PC-3 (cell line): ENCODE data around the gene PTPRD. TPM values are rescaled to one million over a fixed set of nuclear protein-coding genes. Genes with fewer than 3 reads are reported as not detected.

Experiments used
- ATAC-seq: fragments of 200-7000 bp; cut with Tn5 transposase; 2 replicates; pipeline ENCODE4 v1.9.1; 2020; ENCODE audit warnings: mild to moderate bottlenecking, moderate library complexity
- BruUV-seq: library from RNA; stranded (reverse); fragments of 400-500 nt; replicated peaks from 2 replicates; lab custom pipeline; 2021; lab: Mats Ljungman, UMichigan
- CTCF ChIA-PET: fragments of 300-600 bp; sonication (Branson Sonifier 250); formaldehyde crosslinking; loops from one replicate; lab custom pipeline; 2022; ENCODE audit warnings: antibody characterized with exemption; lab: Charles Lee
- POLR2A ChIA-PET: fragments of 300-600 bp; sonication (Branson Sonifier 250); formaldehyde crosslinking; loops from one replicate; lab custom pipeline; 2022; ENCODE audit warnings: antibody characterized with exemption; ENCODE audit not compliant: unreplicated experiment; lab: Charles Lee
- DNase-seq: peaks from one replicate; pipeline ENCODE4 v3.0.0-alpha.2; 2015
- H2AFZ ChIP-seq: fragments of 300-600 bp; sonication (generic); 2 replicates; pipeline ENCODE4 v1.6.0; 2016; ENCODE audit warnings: antibody characterized with exemption, low read length
- H3F3A ChIP-seq: fragments of 300-600 bp; sonication (generic); one replicate; pipeline ENCODE4 v1.6.0; 2017; ENCODE audit warnings: antibody characterized with exemption, low read length, control low read depth, mild to moderate bottlenecking; ENCODE audit not compliant: unreplicated experiment
- H3K27ac ChIP-seq: fragments of 300-600 bp; sonication (generic); 2 replicates; pipeline ENCODE4 v1.5.1; 2016; ENCODE audit warnings: mild to moderate bottlenecking, low read length
- H3K27me3 ChIP-seq: fragments of 300-600 bp; sonication (generic); 2 replicates; pipeline ENCODE4 v1.6.1; 2016; ENCODE audit warnings: low read length, mixed read lengths
- H3K36me3 ChIP-seq: fragments of 300-600 bp; sonication (generic); 2 replicates; pipeline ENCODE4 v1.6.1; 2016; ENCODE audit warnings: low read depth, mixed run types, low read length, mixed read lengths
- H3K4me1 ChIP-seq: fragments of 300-600 bp; sonication (generic); 2 replicates; pipeline ENCODE4 v1.5.1; 2016; ENCODE audit warnings: low read length; ENCODE audit not compliant: insufficient read depth
- H3K4me2 ChIP-seq: fragments of 300-600 bp; sonication (generic); 2 replicates; pipeline ENCODE4 v1.6.0; 2016; ENCODE audit warnings: low read length
- H3K4me3 ChIP-seq: fragments of 300-600 bp; sonication (generic); 2 replicates; pipeline ENCODE4 v1.5.1; 2016; ENCODE audit warnings: mild to moderate bottlenecking, low read length, mixed read lengths
- H3K79me2 ChIP-seq: fragments of 300-600 bp; sonication (generic); 2 replicates; pipeline ENCODE4 v1.6.1; 2017; ENCODE audit warnings: low read length, mixed read lengths
- H3K9ac ChIP-seq: fragments of 300-600 bp; sonication (generic); 2 replicates; pipeline ENCODE4 v1.6.0; 2016; ENCODE audit warnings: mild to moderate bottlenecking, low read length
- H3K9me2 ChIP-seq: fragments of 300-600 bp; sonication (generic); replicated peaks from 2 replicates; pipeline ENCODE4 v1.6.1; 2016; ENCODE audit warnings: mixed run types, low read length, mixed read lengths
- H3K9me3 ChIP-seq: fragments of 300-600 bp; sonication (generic); 2 replicates; pipeline ENCODE4 v1.6.1; 2016; ENCODE audit warnings: low read length, mixed read lengths
- H4K20me1 ChIP-seq: fragments of 300-600 bp; sonication (generic); 2 replicates; pipeline ENCODE4 v1.6.1; 2016; ENCODE audit warnings: low read length, mixed read lengths
- EZH2 ChIP-seq: fragments of 300-600 bp; sonication (generic); IDR thresholded peaks from one replicate; pipeline ENCODE4 v1.6.1; 2017; ENCODE audit warnings: antibody characterized with exemption, mild to moderate bottlenecking, low read length; ENCODE audit not compliant: unreplicated experiment
- EZH2phosphoT487 ChIP-seq: fragments of 300-600 bp; sonication (generic); IDR thresholded peaks from 2 replicates; pipeline ENCODE4 v1.6.1; 2018; ENCODE audit warnings: mild to moderate bottlenecking, antibody characterized with exemption, low read length, borderline replicate concordance
- intact Hi-C: fragments of 100-400 bp; cut with micrococcal nuclease; formaldehyde crosslinking; loops from 2 replicates; pipeline ENCODE4 v1.9.0; 2023
- total RNA-seq: library from RNA; depleted of rRNA; stranded (reverse); fragments of >200 nt; gene quantifications from 2 replicates; pipeline ENCODE4 v1.2.3, GENCODE V29; 2014
- TF ChIP-seq, protein P1 (sequence below): fragments of 300-600 bp; sonication (generic); conservative IDR thresholded peaks from 2 replicates; pipeline ENCODE4 v1.5.1; 2017; ENCODE audit warnings: antibody characterized with exemption, low read depth, mild to moderate bottlenecking, low read length

PTPRD gene
- total RNA-seq, 1 experiment from 2014 or later, result not detected

GRCh38 chr9:9904041-9904440 lies 708.8 kb downstream of the PTPRD start:
- no peak for DNase-seq
- no TSS peak for BruUV-seq

DNA sequence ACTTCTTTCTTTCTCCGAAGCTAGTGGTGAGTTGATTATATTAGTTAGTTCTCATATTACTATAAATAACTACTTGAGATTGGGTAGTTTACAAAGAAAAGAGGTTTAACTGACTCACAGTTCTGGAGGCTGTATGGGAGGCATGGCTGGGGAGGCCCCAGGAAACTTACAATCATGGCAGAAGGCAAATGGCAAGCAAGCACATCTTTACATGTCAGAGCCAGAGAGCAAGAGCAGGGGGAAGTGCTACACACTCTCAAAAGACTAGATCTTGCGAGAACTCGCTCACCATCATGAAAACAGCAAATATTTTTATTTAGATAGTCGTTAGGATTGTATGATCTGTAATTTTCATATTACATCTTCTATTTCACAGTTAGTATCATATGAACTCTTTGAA lies 711.2 kb downstream of the PTPRD start:
- Histone ChIP-seq H3K36me3 (no peaks in the 10 kb centered on the region), H3K9me2 (no peaks in the 10 kb centered on the region), H3F3A (no peaks in the 10 kb centered on the region), H3K9ac (no peak overlapping the region), H4K20me1 (no peaks in the 10 kb centered on the region), H3K27ac (no peak overlapping the region), H3K9me3 (no peaks in the 10 kb centered on the region), H3K4me1 (no peaks in the 10 kb centered on the region), H2AFZ (no peak overlapping the region), H3K79me2 (no peaks in the 10 kb centered on the region), H3K4me3 (no peak overlapping the region), H3K27me3 (no peaks in the 10 kb centered on the region), H3K4me2 (no peak overlapping the region)
- no peak for ATAC-seq
- BruUV-seq, result no TSS peak
- ChIA-PET CTCF (no interaction called here), POLR2A (no interaction called here)
- DNase-seq, result no peak
- intact Hi-C loops, result no loop called here
- TF ChIP-seq EZH2 (no peak), EZH2phosphoT487 (no peak)
- TF ChIP-seq, protein P1, sequence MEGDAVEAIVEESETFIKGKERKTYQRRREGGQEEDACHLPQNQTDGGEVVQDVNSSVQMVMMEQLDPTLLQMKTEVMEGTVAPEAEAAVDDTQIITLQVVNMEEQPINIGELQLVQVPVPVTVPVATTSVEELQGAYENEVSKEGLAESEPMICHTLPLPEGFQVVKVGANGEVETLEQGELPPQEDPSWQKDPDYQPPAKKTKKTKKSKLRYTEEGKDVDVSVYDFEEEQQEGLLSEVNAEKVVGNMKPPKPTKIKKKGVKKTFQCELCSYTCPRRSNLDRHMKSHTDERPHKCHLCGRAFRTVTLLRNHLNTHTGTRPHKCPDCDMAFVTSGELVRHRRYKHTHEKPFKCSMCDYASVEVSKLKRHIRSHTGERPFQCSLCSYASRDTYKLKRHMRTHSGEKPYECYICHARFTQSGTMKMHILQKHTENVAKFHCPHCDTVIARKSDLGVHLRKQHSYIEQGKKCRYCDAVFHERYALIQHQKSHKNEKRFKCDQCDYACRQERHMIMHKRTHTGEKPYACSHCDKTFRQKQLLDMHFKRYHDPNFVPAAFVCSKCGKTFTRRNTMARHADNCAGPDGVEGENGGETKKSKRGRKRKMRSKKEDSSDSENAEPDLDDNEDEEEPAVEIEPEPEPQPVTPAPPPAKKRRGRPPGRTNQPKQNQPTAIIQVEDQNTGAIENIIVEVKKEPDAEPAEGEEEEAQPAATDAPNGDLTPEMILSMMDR, result no peak

More at GRCh38 chr9:9904041-9904440, 708.8 kb downstream of the PTPRD start:
- no peaks in the 10 kb centered on the region for H3K4me1 ChIP-seq
- H3K9ac ChIP-seq, result no peak overlapping the region
- POLR2A ChIA-PET, result no interaction called here
- no peak overlapping the region for H3K27ac ChIP-seq
- intact Hi-C loops, result no loop called here
- H3K36me3 ChIP-seq, result no peaks in the 10 kb centered on the region
- no peak overlapping the region for H3K4me3 ChIP-seq
- no peak for TF ChIP-seq EZH2
- TF ChIP-seq EZH2phosphoT487, result no peak
- TF ChIP-seq, protein P1, result no peak
- H4K20me1 ChIP-seq, result no peaks in the 10 kb centered on the region
- H3F3A ChIP-seq, result no peaks in the 10 kb centered on the region
- CTCF ChIA-PET, result no interaction called here
- H3K9me2 ChIP-seq, result no peaks in the 10 kb centered on the region
- no peaks in the 10 kb centered on the region for H3K27me3 ChIP-seq
- H3K9me3 ChIP-seq, result no peaks in the 10 kb centered on the region
- H2AFZ ChIP-seq, result no peak overlapping the region
- H3K79me2 ChIP-seq, result no peaks in the 10 kb centered on the region
- no peak for ATAC-seq
- no peak overlapping the region for H3K4me2 ChIP-seq

GRCh38 chr9:9893837-9894236 lies 719.0 kb downstream of the PTPRD start:
- no peak for DNase-seq
- H3K36me3 ChIP-seq, result no peaks in the 10 kb centered on the region

More at GRCh38 chr9:9893837-9894236, 719.0 kb downstream of the PTPRD start:
- H3F3A ChIP-seq, result no peaks in the 10 kb centered on the region
- H2AFZ ChIP-seq, result no peak overlapping the region
- no peaks in the 10 kb centered on the region for H4K20me1 ChIP-seq
- no peak overlapping the region for H3K9ac ChIP-seq
- H3K27ac ChIP-seq, result no peak overlapping the region
- no peak overlapping the region for H3K4me2 ChIP-seq
- intact Hi-C loops, result no loop called here
- H3K9me2 ChIP-seq, result no peaks in the 10 kb centered on the region
- no peak for TF ChIP-seq EZH2
- TF ChIP-seq, protein P1, result no peak
- no peak for TF ChIP-seq EZH2phosphoT487
- ChIA-PET CTCF (no interaction called here), POLR2A (no interaction called here)
- H3K9me3 ChIP-seq, result no peaks in the 10 kb centered on the region
- H3K4me1 ChIP-seq, result no peaks in the 10 kb centered on the region
- no peak overlapping the region for H3K4me3 ChIP-seq
- H3K27me3 ChIP-seq, result no peaks in the 10 kb centered on the region
- no peaks in the 10 kb centered on the region for H3K79me2 ChIP-seq
- BruUV-seq, result no TSS peak
- no peak for ATAC-seq
